Activated CD4-positive, alpha-beta T cell treated with anti-CD3 and anti-CD28 coated beads, Interleukin-2, Interleukin-4, amounts not matched to agents 100 ng/mL and 50 ng/mL, durations not matched to agents 16 hours and 8 hours (primary cell): ENCODE measurements around the gene CHRD.

Source experiments
- DNase-seq: peaks from one replicate; pipeline ENCODE4 v3.0.0-alpha.2; 2020; ENCODE audit warnings: low spot score

CHRD gene

DNA sequence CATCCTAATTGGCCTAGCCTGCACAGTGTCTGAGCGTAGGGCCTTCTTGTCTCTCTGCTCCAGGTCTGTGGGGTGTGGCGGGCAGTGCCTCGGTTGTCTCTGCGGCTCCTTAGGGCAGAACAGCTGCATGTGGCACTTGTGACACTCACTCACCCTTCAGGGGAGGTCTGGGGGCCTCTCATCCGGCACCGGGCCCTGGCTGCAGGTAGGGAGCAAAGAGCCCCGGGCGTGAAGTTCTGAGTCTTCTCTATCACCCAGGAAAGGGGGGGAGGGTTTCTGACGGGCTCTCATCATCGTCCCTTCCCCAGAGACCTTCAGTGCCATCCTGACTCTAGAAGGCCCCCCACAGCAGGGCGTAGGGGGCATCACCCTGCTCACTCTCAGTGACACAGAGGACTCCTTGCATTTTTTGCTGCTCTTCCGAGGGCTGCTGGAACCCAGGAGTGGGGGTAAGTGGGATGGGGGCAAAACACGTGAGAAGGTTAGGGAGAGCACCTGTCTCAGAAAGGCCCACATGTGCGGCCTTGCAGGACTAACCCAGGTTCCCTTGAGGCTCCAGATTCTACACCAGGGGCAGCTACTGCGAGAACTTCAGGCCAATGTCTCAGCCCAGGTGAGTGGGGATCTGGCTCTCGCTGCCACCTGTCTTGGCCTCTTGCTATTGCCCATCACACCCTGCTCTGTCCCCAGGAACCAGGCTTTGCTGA is 2.6 kb downstream of the CHRD start:
- no peak for DNase-seq

DNA sequence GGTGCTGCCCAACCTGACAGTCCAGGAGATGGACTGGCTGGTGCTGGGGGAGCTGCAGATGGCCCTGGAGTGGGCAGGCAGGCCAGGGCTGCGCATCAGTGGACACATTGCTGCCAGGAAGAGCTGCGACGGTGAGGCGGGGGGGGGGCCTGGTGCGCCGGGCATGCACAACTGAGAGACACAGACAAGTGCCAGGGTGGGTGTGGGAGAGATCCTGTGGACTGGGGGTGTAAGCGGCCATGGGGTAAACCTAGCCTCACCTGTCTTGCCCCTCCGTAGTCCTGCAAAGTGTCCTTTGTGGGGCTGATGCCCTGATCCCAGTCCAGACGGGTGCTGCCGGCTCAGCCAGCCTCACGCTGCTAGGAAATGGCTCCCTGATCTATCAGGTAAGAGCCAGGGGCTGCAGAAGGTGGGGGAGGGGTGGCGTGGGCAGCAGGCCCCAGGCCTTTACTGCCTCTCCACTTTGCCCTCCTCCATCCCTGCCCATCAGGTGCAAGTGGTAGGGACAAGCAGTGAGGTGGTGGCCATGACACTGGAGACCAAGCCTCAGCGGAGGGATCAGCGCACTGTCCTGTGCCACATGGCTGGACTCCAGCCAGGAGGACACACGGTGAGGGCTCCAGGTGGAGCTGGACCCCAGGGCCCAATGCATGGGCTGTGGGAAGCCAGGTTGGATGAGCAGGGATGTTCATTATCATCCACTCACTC is 3.3 kb downstream of the CHRD start:
- DNase-seq: no peak

DNA sequence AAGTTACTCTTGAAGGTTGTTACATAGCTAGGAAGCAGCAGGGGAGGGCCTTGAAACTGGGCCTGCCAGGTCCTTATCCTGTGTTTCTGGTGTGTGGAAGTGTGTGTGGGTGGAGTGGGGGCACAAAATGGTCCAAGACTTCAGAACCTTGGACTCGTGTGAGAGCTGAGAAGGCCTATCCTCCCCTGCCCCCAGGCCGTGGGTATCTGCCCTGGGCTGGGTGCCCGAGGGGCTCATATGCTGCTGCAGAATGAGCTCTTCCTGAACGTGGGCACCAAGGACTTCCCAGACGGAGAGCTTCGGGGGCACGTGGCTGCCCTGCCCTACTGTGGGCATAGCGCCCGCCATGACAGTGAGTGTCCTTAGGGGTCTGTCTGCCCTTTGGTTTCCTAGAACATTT is 4.5 kb downstream of the CHRD start:
- no peak for DNase-seq

DNA sequence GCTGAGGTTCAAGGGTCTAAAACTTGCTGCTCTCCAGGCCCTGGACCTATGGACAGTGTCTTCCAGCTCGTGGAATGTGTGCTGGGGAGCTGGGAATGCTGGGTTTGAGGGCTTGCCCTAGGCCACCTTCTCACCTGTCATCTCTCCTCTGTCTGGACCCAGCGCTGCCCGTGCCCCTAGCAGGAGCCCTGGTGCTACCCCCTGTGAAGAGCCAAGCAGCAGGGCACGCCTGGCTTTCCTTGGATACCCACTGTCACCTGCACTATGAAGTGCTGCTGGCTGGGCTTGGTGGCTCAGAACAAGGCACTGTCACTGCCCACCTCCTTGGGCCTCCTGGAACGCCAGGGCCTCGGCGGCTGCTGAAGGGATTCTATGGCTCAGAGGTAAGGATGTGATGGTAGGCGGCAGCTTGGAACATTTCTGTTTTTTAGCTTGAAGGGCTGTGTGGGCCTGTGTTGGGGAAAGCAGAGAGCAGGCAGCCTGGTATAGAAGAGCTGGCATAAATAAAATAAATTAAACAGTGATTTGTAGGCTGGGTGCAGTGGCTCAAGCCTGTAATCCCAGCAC is 5.1 kb downstream of the CHRD start:
- DNase-seq: no peak

DNA sequence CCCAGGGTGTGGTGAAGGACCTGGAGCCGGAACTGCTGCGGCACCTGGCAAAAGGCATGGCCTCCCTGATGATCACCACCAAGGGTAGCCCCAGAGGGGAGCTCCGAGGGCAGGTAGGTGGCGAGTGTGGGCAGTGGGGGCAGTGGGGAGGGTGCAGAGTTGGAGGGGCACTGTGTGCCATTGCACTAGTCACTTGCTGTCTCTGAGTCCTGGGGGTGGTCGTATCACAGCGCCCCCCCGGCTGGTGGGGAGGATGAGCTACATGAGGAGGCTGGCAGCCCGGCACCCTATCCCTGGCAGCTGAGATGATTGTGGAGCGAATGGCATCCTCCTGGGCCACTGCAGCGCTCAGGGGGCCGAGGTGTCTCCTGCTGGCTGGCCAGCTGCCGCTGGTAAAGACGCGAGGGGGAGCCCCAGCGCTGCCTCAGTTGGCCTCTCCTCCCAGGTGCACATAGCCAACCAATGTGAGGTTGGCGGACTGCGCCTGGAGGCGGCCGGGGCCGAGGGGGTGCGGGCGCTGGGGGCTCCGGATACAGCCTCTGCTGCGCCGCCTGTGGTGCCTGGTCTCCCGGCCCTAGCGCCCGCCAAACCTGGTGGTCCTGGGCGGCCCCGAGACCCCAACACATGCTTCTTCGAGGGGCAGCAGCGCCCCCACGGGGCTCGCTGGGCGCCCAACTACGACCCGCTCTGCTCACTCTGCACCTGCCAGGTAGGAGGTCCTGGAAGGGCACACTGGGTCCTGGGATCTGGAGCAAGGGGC is 6.4 kb downstream of the CHRD start:
- no peak for DNase-seq

DNA sequence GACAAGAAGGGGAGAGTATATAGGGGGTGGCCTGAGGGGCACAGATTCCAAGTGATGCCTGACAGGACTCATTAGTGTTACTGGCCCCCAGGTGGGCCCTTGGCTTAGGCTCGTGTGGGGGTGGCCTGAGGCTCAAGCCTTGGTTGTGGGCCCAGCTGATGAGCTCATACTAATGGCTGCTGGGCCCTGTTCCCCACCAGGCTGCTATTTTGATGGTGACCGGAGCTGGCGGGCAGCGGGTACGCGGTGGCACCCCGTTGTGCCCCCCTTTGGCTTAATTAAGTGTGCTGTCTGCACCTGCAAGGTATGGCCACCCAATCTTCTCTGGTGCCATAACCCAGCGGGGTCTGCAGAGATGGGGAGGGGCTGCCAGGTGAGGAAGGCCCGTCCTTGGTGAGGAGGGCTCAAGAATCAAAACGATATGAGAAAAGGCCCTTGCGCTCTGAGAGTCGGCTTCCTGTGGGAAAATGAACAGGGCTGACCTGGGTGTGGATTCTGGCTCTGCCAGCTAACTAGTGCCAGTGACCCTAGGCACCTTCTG is 7.4 kb downstream of the CHRD start:
- no peak for DNase-seq

DNA sequence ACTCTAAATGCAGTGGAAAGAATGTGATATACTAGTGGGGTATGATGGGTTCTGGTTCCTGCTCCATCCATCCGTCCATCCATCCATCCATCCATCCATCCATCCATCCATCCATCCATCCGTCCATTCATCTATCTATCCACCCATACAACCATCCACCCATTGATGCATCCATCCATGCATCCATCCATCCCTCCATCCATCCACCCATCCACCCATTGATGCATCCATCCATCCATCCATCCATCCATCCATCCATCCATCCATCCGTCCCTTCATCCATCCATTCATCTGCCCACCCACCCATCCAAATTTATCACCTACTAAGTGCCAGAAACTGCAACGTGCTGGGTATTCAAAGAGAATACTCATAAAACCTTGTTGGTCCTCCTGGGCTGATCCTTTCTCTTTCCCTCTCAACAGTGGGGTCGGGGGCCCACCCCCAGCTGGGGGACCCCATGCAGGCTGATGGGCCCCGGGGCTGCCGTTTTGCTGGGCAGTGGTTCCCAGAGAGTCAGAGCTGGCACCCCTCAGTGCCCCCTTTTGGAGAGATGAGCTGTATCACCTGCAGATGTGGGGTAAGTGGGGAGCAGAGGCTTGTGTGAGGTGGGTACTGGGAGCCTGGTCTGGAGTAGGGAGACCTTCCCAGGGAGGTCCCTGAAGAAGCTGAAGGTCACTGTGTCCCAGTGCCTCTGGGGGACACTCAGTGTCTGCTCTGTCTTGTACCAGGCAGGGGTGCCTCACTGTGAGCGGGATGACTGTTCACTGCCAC is 8.5 kb downstream of the CHRD start:
- no peak for DNase-seq

DNA sequence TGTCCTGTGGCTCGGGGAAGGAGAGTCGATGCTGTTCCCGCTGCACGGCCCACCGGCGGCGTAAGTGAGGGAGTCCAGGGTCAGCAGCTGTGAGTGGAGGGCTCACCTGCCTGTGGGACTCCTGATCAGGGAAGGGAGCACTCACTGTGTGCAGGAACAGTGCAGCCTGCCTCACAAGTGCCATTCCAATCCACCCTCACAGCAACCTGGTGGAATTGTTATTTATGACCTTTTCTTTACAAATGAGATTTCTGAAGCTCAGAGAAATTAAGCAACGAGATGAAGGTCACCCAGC is 9.0 kb downstream of the CHRD start:
- DNase-seq: no peak

DNA sequence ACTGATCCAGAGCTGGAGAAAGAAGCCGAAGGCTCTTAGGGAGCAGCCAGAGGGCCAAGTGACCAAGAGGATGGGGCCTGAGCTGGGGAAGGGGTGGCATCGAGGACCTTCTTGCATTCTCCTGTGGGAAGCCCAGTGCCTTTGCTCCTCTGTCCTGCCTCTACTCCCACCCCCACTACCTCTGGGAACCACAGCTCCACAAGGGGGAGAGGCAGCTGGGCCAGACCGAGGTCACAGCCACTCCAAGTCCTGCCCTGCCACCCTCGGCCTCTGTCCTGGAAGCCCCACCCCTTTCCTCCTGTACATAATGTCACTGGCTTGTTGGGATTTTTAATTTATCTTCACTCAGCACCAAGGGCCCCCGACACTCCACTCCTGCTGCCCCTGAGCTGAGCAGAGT is 9.5 kb downstream of the CHRD start:
- DNase-seq: no peak

DNA sequence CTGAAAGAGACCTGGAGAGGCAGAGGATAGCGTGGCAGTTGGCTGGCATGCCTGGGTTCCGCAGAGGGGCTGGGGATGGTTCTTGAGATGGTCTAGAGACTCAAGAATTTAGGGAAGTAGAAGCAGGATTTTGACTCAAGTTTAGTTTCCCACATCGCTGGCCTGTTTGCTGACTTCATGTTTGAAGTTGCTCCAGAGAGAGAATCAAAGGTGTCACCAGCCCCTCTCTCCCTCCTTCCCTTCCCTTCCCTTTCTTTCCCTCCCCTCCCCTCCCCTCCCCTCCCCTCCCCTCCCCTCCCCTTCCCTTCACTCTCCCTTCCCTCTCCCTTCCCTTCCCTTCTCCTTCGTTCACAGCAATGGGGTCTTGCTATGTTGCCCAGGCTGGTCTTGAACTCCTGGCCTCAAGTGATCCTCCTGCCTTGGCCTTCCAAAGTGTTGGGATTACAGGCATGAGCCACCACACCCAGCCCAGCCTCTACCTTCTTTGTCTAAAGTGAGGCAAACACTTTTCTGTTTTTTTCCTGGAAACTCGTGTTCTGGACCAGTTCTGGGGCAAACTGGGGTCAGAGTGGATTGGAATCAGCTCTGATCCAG is 10.2 kb downstream of the CHRD start:
- no peak for DNase-seq

DNA sequence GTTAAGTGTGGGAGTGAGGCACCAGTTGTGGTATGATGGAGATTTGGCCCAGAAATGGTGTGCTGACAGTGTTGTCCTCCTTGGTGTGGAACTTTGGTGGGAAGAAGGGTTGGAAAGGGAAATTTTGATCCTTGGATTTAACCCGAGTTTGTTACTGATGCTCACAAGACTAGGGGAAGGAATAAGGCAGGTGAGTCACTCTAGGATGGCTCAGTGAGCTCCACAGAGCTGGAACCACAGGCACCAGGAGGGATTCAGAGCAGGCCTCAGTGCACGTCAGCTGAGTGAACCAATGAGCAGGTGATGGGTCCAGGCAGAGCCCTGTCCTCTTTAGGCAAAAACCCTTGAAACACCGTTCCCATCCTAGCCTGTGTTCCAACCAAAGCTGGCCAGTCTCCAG is 11.4 kb downstream of the CHRD start:
- no peak for DNase-seq

DNA sequence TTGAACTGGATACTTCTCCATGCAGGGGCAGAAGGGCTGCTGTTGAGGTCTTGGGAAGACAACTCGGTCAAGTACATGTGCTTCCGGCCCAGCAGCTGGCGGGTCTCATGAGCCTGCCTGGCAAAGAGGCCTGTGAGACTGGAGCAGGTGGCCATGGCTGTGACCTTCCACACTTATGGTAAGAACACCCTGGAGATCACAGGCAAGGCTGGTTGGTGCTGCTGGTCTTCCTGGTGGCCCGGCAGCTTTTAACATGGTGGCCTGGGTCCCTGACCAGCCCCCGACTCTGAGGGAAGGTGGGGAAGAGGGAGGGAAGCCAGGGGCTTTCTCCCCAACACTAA is 15.4 kb downstream of the CHRD start:
- no peak for DNase-seq

DNA sequence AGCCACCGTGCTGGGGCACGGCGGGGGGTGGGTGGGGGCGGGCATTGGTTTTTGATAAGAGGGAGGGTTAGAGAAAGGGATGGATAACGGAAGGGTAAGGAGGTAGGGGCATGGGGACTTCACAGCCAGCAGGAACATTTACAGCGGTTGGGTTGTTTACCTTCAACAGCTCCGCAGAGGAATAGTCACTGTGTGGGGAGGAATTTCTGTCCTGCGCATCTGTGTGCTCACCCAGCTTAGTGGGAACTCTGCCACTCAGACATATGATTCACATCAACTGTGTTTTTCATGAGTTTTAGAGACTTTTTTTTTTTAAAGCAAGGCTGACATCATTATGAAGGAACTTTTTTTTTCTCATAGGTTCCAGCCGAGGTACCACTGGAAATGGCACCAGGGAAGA is 19.6 kb downstream of the CHRD start:
- DNase-seq: no peak

DNA sequence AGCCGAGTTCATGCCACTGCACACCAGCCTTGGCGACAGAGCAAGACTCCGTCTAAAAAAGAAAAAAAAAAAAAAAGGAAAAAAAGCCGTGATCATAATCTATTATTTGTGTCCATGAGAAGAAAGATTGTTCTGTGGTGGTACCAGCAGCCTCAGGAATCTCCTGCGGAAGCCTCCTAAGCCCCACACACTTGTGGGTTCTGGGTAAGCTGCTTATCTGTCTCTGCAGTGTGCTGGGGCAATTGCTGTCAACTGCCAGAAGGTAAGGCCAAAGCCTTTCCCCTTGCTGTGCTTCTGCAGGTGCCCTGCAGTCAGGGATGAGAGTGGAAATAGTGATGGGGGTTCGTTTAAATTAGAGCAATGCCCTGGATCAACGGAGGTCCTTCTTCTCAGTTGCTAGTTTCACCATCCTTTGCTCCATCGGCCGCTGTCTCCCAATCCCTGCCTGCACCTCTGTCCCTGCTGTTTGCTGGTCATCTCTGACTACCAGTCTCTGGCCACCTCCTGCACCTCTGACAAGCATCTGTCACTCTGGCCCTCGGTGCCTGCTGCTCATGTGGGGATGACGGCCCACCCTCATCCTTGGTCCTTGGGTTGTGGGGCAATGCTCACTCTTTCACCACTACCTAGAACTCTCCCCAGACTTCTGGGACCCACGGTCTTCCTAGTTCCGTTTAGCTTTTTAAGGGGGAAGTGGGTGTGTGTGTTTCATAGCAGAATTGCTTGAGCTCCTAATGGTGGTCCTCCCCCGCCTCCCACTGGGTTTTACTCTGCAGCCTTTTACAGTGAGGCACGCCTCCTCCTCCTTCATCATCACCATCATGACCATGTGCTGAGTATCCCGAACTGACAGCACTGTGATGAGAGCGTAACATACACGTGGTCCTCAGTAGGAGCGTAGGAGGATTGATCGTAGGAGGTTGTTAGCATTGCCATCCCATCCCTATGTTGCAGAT is 25.5 kb downstream of the CHRD start:
- no peak for DNase-seq

DNA sequence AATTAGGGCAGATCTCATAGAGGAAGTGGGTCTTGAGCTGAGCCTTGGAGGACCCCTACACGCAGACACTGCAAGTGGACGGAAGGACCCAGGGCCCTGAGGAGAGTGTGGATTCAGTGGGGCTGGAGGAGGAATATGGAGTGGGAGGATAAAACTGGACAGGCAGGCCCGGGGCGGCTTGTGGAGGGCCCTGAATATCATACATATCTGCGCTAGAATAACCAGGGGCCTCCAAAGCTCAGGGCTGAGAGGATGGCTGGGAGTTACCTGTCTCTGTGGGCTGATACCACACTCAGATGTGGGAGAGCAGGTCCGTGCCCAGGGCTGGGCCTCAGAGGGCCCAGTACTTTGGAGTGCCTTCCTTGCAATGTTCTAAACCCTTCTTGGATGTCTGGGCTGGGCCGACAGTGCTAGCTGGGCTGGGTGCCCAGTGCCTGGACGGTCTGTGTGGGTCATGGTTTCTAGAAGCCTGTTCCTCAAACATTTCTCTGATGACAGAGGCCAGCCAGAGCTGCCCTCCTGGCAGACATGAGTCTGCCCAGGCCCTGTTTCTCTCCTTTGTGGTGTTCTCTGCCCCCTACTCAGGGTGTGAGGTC is 29.6 kb downstream of the CHRD start:
- DNase-seq: no peak

DNA sequence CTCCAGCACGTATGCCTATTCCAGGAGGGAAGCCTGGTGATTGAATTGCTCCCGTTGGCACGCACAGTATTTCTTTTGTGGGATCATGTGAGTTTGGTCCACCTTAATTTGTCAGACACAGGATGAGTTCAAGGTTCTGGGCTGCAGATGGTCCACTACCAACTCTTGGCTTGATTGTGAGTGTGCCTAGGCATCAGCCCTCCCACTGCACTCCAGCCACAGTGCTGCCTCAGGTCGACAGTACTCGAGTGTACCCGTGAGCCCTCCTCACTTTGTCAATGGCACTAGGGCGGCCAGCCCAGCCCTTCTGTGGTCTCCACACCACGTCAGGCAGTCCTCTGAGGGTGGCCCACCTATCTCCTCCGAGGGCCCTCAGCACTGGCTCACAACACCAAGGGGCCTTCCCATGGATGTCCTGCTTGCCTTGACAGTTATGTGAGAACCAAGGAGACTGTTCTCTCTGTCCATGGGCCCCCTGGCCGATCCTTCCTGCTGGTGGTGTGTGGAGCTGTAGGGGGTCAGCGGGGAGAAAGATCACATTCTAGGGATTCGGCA is 30.2 kb downstream of the CHRD start:
- DNase-seq: no peak

DNA sequence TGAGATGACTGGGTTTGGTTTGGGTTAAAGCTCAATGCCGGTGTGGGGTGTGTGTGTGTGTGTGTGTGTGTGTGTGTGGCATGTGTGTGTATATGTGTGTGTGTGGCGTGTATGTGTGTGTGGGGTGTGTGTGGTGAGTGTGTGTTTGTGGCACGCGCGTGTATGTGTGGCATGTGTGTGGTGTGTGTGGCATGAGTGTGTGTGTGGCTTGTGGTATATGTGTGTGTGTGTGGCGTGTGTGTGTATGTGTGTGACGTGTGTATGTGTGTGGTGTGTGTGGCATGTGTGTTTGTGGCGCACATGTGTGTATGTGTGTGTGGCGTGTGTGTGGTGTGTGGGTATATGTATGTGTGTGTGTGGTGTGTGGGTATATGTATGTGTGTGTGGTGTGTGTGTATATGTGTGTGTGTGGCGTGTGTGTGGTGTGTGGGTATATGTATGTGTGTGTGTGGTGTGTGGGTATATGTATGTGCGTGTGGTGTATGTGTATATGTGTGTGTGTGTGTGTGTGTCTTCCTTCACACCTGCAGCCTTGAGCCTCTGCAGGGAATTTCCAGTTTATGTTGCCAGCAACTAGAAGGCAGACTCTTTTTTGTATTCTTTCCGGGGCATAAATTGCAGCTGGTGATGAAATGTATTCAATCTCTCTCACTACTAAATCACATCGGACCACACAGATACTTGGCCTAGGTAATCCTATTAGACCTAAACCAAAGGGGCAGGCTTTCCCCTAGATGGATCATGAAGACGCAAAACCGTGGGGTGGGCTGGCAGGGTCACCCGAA is 34.8 kb downstream of the CHRD start:
- no peak for DNase-seq

DNA sequence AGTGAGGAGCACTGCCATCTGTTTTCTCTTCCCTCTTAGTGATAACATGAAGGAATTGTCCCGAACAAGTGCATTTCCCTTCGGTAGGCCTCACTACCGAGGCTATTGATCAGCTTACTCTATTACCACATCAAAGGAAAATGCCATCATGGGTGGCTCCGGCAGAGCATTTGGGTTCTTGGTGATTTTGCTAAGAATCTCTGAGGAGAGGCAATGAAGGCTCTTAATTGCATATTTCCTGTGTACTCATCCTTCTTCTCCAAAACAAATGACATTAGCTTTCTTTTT is 35.3 kb downstream of the CHRD start:
- DNase-seq: no peak

DNA sequence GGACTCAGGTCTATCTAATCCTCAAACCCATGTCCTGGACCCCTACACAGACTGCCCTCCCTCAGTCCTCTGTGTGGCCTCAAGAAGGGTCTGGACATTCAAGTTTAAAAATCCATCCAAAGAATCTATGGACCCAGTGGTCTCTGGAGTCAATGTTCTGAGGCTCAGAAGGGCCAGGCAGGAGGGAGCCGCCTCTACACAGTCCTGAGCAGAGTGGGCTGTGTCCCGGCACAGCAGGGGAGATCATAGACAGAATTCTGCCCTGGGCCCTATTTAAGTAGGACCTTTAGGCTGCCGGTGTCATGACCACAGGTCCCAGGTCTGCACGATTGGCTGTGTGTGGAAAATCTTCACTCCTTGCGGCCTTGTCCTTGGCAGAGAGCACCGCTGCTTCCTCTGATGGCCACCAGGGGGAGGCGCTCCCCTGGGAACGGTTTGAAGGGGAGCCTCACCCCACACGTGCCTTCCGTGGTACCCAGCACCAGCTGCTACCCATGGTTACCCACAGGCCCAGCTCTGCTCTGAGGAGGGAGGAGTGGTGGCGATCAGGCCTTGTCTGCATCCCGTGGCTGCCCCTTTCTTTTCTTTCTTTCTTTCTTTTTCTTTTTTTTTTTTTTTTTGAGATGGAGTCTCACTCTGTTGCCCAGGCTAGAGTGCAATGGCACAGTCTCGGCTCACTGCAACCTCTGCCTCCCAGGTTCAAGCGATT is 37.9 kb downstream of the CHRD start:
- DNase-seq: peak; percentile 70
